Tibial artery (tissue), 4 donors: ENCODE results near the gene CD74.

Source experiments
- DNase-seq, 2 donors: peaks; one replicate each; pipeline ENCODE4 v3.0.0-alpha.2; 2019
- H3K27ac ChIP-seq, 2 donors: fragments of 200-600 bp; sonication (generic) in 1 of 2; 1 replicate in 1 of 2; 2 replicates in 1 of 2; pipeline ENCODE4 v1.5.1; 2018 to 2019; ENCODE audit warnings: mild to moderate bottlenecking in 1 of 2
- H3K27me3 ChIP-seq, 2 donors: fragments of 200-600 bp; sonication (generic) in 1 of 2; one replicate each; pipeline versions ENCODE4 v1.5.1 to v1.6.0; 2016 to 2019
- H3K36me3 ChIP-seq, 3 donors: fragments of 200-600 bp; sonication (generic) in 2 of 3; one replicate each; pipeline ENCODE4 v1.5.1; 2016 to 2019; ENCODE audit warnings: mild to moderate bottlenecking in 2 of 3
- H3K4me1 ChIP-seq, 4 donors: fragments of 200-600 bp; sonication (generic) in 2 of 4; 1 replicate in 3 of 4; 2 replicates in 1 of 4; pipeline ENCODE4 v1.5.1; 2016 to 2019
- H3K4me3 ChIP-seq, 2 donors: fragments of 200-600 bp; sonication (generic) in 1 of 2; 1 replicate in 1 of 2; 2 replicates in 1 of 2; pipeline ENCODE4 v1.5.1; 2018 to 2019; ENCODE audit warnings: mild to moderate bottlenecking in 2 of 2
- H3K9me3 ChIP-seq, 3 donors: fragments of 200-600 bp; sonication (generic) in 1 of 3; one replicate each; pipeline ENCODE4 v1.5.1; 2016 to 2019
- CTCF ChIP-seq, 2 experiments: fragments of 200-600 bp in 1 of 2; fragments of 450-650 bp in 1 of 2; IDR thresholded peaks; one replicate each; pipeline ENCODE4 v1.5.1; 2017 to 2019; ENCODE audit warnings: antibody characterized with exemption in 2 of 2, mild to moderate bottlenecking in 1 of 2, moderate library complexity in 1 of 2
- intact Hi-C: fragments of 100-400 bp; cut with DNase I; formaldehyde crosslinking; loops from one replicate; pipeline ENCODE4 v1.15.0; 2023; ENCODE audit warnings: low total_unique reads

CD74 gene

DNA sequence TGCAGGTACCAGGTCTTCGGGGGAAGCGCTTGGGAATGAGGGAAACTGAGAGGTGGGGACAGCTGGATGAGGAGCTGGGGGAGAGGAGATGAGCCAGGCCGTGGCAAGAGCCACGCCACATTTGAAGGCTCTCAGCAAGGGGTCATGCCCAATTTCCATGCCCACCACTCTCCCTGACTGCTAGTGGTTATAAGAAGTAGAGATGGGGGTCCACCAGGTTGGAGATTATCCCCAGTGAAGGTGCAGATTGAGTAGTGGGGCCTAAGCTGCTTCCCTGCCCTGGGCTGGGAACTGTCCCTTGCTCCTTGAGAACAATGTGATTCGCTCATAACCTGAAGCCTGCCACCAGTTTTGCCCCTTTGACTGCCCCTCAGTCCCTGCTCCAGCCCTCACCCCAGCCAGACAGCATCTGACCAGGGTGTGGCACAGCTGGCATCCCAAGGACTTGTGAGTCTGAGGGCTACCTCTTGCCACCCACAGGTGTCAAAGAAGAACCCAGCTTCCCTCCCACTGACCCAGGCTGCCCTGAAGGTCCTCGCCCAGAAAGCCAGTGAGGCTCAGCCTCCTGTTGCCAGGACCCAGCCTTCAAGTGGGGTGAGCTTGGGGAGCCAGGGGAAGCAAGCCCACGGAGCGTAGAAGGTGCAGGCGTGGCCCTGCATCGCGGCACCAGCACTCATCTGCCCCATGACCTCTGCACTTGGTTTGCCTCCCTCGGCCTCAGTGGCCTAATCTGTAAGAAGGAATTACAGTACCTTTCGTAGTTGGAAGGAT lies 21.5 kb downstream of the CD74 start:
- peaks cover 50 to 100% (median 96%) of the 10 kb centered on the region in 3 donors for H3K36me3 ChIP-seq
- no peaks in the 10 kb centered on the region for H3K9me3 ChIP-seq
- intact Hi-C loops: no loop called here
- DNase-seq: no peak
- H3K27me3 ChIP-seq: no peaks in the 10 kb centered on the region
- H3K27ac ChIP-seq: no peak overlapping the region
- TF ChIP-seq CTCF (IDR thresholded peaks at IDR 0.05): no peak
- no peaks in the 10 kb centered on the region for H3K4me1 ChIP-seq
- H3K4me3 ChIP-seq: no peak overlapping the region

- no peak for TF ChIP-seq CTCF (IDR thresholded peaks at IDR 0.05)
- H3K36me3 ChIP-seq: peaks cover 50 to 100% (median 97%) of the 10 kb centered on the region in 3 donors
Measured at GRCh38 chr5:150389531-150390266, 23.0 kb downstream of the CD74 start.

GRCh38 chr5:150386024-150386855 lies 26.5 kb downstream of the CD74 start:
- Histone ChIP-seq H3K9me3 (no peaks in the 10 kb centered on the region), H3K27ac (no peak overlapping the region), H3K27me3 (no peaks in the 10 kb centered on the region), H3K4me3 (no peak overlapping the region), H3K36me3 (peaks cover 68 to 100% (median 97%) of the 10 kb centered on the region in 3 donors), H3K4me1 (no peaks in the 10 kb centered on the region)
- intact Hi-C loops: no loop called here
- DNase-seq: no peak
- no peak for TF ChIP-seq CTCF (IDR thresholded peaks at IDR 0.05)

More at GRCh38 chr5:150389531-150390266, 23.0 kb downstream of the CD74 start:
- Histone ChIP-seq H3K27me3 (no peaks in the 10 kb centered on the region), H3K4me1 (no peaks in the 10 kb centered on the region), H3K9me3 (no peaks in the 10 kb centered on the region), H3K27ac (no peak overlapping the region), H3K4me3 (no peak overlapping the region)
- no peak for DNase-seq
- intact Hi-C loops: no loop called here

GRCh38 chr5:150384701-150385100 lies 28.0 kb downstream of the CD74 start:
- Histone ChIP-seq H3K27ac (no peak overlapping the region), H3K36me3 (peaks cover 68 to 100% (median 97%) of the 10 kb centered on the region in 3 donors), H3K4me3 (no peak overlapping the region), H3K27me3 (no peaks in the 10 kb centered on the region), H3K4me1 (no peaks in the 10 kb centered on the region), H3K9me3 (no peaks in the 10 kb centered on the region)
- no peak for DNase-seq
- TF ChIP-seq CTCF (IDR thresholded peaks at IDR 0.05): no peak
- intact Hi-C loops: no loop called here

GRCh38 chr5:150377964-150378694 lies 34.6 kb downstream of the CD74 start:
- TF ChIP-seq CTCF (IDR thresholded peaks at IDR 0.05): no peak
- peaks cover 80 to 100% (median 97%) of the 10 kb centered on the region in 3 donors for H3K36me3 ChIP-seq
- no peak overlapping the region for H3K27ac ChIP-seq
- H3K4me1 ChIP-seq: no peaks in the 10 kb centered on the region
- no peaks in the 10 kb centered on the region for H3K27me3 ChIP-seq
- no peak for DNase-seq
- H3K9me3 ChIP-seq: no peaks in the 10 kb centered on the region
- H3K4me3 ChIP-seq: no peak overlapping the region
- intact Hi-C loops: no loop called here
